ENCODE measurements around the gene MT1M.

MT1M gene

DNA sequence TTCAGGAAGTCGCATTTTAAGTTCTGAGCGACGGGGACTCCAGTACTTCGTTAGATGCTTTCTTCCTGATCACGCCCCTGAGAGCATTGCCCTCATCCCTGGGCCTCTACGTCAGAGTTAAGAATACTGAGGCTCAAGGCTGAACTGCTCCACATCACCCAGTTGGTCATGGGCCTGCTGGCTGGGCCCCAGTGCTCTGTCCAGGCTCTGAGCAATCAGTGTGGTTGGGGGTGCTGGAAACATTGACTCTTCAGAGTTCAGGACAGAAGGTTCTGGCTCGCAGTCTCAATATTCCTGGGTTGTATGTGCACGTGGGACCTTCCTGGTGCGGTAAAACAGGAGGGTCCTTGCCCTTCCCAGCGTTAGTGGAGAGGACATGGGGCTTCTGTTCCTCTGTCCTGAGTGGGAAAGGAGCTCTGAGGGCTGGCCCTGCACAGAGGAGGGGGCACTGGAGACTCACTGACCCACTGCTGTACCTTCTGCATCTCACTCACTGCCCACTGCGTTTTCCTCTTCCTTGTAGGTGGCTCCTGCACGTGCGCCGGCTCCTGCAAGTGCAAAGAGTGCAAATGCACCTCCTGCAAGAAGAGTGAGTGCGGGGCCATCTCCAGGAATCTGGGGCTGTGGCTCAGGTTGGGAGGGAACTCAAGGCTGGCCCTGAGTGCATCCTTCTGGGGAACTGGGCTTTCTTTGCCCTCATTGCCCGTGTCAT, 6.4 kb upstream of the MT1M start:
- TF ChIP-seq CTCF (IDR thresholded peaks at IDR 0.05; ENCODE audit: control extremely low read depth, extremely low read depth, low read depth, missing control alignments): no peak
- no peak for DNase-seq (ENCODE audit: extremely low spot score)
- ChIA-PET CTCF (interaction anchor here (1.0 to 1.5 kb wide), 6 partner anchors 8 to 240 kb away, joined by 3 to 4 read pairs (median 4); no protein-coding TSS in a partner anchor), POLR2A (interaction anchor here (0.6 kb wide), 1 partner anchor 9 kb away, joined by 3 read pairs; no protein-coding TSS in a partner anchor)

DNA sequence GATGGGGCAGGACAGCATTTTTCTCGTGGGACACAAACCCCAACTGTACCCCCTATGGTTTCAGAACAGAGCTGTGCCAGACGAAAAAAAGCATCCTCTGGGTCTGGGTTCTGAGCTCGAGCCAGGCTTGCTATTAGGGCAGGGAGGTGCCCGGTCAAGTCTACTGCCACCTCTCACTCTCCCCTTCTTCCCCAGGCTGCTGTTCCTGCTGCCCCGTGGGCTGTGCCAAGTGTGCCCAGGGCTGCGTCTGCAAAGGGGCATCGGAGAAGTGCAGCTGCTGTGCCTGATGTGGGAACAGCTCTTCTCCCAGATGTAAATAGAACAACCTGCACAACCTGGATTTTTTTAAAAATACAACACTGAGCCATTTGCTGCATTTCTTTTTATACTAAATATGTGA, 5.8 kb upstream of the MT1M start:
- no peak for DNase-seq (ENCODE audit: extremely low spot score)
- ChIA-PET POLR2A (no interaction called here), CTCF (interaction anchor here (1.0 to 1.5 kb wide), 4 partner anchors 9 to 240 kb away, joined by 3 to 4 read pairs (median 3); no protein-coding TSS in a partner anchor)
- no peak for TF ChIP-seq CTCF (IDR thresholded peaks at IDR 0.05; ENCODE audit: control extremely low read depth, extremely low read depth, low read depth, missing control alignments)

GRCh38 chr16:56628486-56629350, 3.7 kb upstream of the MT1M start:
- no peak for TF ChIP-seq CTCF (IDR thresholded peaks at IDR 0.05; ENCODE audit: control extremely low read depth, extremely low read depth, low read depth, missing control alignments)
- ChIA-PET POLR2A (no interaction called here), CTCF (interaction anchor here (1.2 to 1.4 kb wide), 3 partner anchors 14 to 52 kb away, joined by 3 to 5 read pairs (median 4); no protein-coding TSS in a partner anchor)
- DNase-seq (ENCODE audit: extremely low spot score): no peak

DNA sequence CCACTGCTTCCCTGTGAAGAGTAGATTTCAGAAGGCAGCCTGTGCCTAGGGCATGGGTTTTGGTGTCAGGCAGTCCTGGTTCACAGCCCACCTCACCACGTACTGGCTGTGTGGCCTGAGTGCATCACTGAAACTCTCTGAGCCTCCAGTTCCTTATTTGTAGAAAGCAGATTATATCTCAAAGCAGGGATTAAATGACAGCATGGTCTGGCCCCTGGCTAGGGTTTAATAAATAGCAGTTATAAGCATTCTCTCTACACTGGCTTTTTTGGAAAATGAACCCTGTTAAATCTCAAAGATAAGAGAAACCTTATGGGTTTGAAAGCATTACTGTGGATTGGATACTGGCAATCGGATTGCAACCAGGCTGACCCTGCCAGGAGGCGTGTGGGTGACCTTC, 2.9 kb upstream of the MT1M start:
- ChIA-PET POLR2A (no interaction called here), CTCF (interaction anchor here (0.8 to 1.4 kb wide), 3 partner anchors 29 to 53 kb away, joined by 3 to 5 read pairs (median 3); no protein-coding TSS in a partner anchor)

DNA sequence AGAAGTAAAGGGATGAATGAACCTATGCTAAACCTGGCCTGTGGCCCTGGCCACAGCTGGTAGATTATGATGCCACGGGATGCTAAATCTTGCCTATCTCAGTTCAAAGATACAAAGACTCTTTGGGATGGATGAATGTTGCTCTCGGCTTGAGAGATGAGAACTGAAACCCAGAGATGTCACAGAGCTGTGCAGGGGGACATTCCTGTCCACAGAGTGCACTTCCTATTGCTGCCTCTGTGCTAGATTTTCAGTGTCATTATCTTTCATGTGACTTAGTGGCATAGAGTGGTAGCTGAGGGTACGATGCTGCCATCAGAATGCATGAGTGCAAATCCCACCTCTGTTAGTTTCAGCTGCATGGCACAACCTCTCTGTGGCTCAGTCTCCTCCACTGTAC, 2.3 kb upstream of the MT1M start:
- DNase-seq (ENCODE audit: extremely low spot score): peak; percentile 75
- ChIA-PET CTCF (interaction anchor here (0.7 to 1.2 kb wide), 5 partner anchors 9 to 73 kb away, joined by 3 to 4 read pairs (median 3); no protein-coding TSS in a partner anchor), POLR2A (no interaction called here)
- TF ChIP-seq CTCF (IDR thresholded peaks at IDR 0.05; ENCODE audit: control extremely low read depth, extremely low read depth, low read depth, missing control alignments): no peak

More for the DNA sequence above, 2.9 kb upstream of the MT1M start:
- no peak for DNase-seq (ENCODE audit: extremely low spot score)
- TF ChIP-seq CTCF (IDR thresholded peaks at IDR 0.05; ENCODE audit: control extremely low read depth, extremely low read depth, low read depth, missing control alignments): no peak

DNA sequence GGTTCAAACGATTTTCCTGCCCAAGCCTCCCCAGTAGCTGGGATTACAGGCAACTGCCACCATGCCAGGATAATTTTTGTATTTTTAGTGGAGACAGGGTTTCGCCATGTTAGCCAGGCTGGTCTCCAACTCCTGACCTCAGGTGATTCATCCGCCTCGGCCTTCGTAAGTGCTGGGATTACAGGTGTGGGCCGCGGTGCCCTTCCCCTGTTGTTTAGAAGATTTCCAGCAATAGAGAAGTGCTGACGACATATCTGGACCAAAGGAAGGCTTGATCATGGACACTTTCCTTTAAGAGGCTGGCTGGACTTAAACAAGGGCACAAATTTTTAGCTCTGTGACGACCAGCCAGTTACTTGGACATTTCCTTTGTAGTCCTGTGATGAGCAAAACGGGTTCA, 1.3 kb upstream of the MT1M start:
- TF ChIP-seq CTCF (IDR thresholded peaks at IDR 0.05; ENCODE audit: control extremely low read depth, extremely low read depth, low read depth, missing control alignments): no peak
- ChIA-PET CTCF (interaction anchor here (0.7 to 1.2 kb wide), 3 partner anchors 11 to 71 kb away, joined by 3 to 4 read pairs (median 3); no protein-coding TSS in a partner anchor), POLR2A (no interaction called here)
- no peak for DNase-seq (ENCODE audit: extremely low spot score)
